NCI-H2227 (cell line): Measurements from ENCODE around the gene EFHC1.

Experiments
- DNase-seq: peaks from one replicate; lab custom pipeline; 2025; ENCODE audit not compliant: unreplicated experiment; lab: John Stamatoyannopoulos, UW

Gene EFHC1

GRCh38 chr6:52537001-52537753 is 117.0 kb downstream of the EFHC1 start:
- DNase-seq: no peak

GRCh38 chr6:52538252-52538900 is 118.2 kb downstream of the EFHC1 start:
- no peak for DNase-seq

GRCh38 chr6:52538901-52539354 is 118.8 kb downstream of the EFHC1 start:
- no peak for DNase-seq

- no peak for DNase-seq
Measured at GRCh38 chr6:52539607-52540006, 119.5 kb downstream of the EFHC1 start.

- no peak for DNase-seq
Measured at GRCh38 chr6:52540286-52540902, 120.3 kb downstream of the EFHC1 start.

- no peak for DNase-seq
Measured at GRCh38 chr6:52541135-52541534, 121.0 kb downstream of the EFHC1 start.

- no peak for DNase-seq
Measured at GRCh38 chr6:52543262-52543661, 123.1 kb downstream of the EFHC1 start.

- DNase-seq: no peak
Measured at GRCh38 chr6:52543729-52544601, 123.8 kb downstream of the EFHC1 start.

GRCh38 chr6:52544602-52545405 is 124.7 kb downstream of the EFHC1 start:
- no peak for DNase-seq

GRCh38 chr6:52545406-52546119 is 125.4 kb downstream of the EFHC1 start:
- no peak for DNase-seq

GRCh38 chr6:52546192-52546591 is 126.0 kb downstream of the EFHC1 start:
- no peak for DNase-seq

- DNase-seq: no peak
Measured at GRCh38 chr6:52546678-52547077, 126.5 kb downstream of the EFHC1 start.

GRCh38 chr6:52547647-52548352 is 127.7 kb downstream of the EFHC1 start:
- no peak for DNase-seq

- no peak for DNase-seq
Measured at GRCh38 chr6:52548353-52548713, 128.2 kb downstream of the EFHC1 start.

- DNase-seq: no peak
Measured at GRCh38 chr6:52548999-52549398, 128.9 kb downstream of the EFHC1 start.

GRCh38 chr6:52549428-52549827 is 129.3 kb downstream of the EFHC1 start:
- no peak for DNase-seq

GRCh38 chr6:52550014-52550575 is 130.0 kb downstream of the EFHC1 start:
- DNase-seq: no peak

GRCh38 chr6:52550870-52551269 is 130.7 kb downstream of the EFHC1 start:
- no peak for DNase-seq
